Type B pancreatic cell (in vitro differentiated cells): ENCODE data around the gene SF3B5. TPM values are rescaled to one million over a fixed set of nuclear protein-coding genes. Genes with fewer than 3 reads are reported as not detected.
"Not testable (repeated sequence)": the region's sequence is repeated elsewhere in the genome, so short reads cannot be mapped to it uniquely, and the experiment has no call there.

Experiments
- DNase-seq: peaks from one replicate; pipeline ENCODE4 v3.0.0; 2021; ENCODE audit warnings: mixed read lengths; ENCODE audit not compliant: unreplicated experiment; ENCODE audit errors: extremely low spot score
- H3K27ac Mint-ChIP-seq: 2 replicates; pipeline ENCODE4 v1.8.0; 2021; ENCODE audit warnings: mild to moderate bottlenecking, mixed read lengths
- H3K27me3 Mint-ChIP-seq: 2 replicates; pipeline ENCODE4 v1.8.0; 2021; ENCODE audit warnings: mixed read lengths
- H3K36me3 Mint-ChIP-seq: 2 replicates; pipeline ENCODE4 v1.8.0; 2021; ENCODE audit warnings: mixed read lengths
- H3K4me1 Mint-ChIP-seq: one replicate; pipeline ENCODE4 v1.8.0; 2021; ENCODE audit warnings: mixed read lengths; ENCODE audit not compliant: unreplicated experiment
- H3K4me3 Mint-ChIP-seq: 2 replicates; pipeline ENCODE4 v1.8.0; 2021; ENCODE audit warnings: mild to moderate bottlenecking, mixed read lengths
- H3K9me3 Mint-ChIP-seq: 2 replicates; pipeline ENCODE4 v1.8.0; 2021; ENCODE audit warnings: mixed read lengths
- CTCF ChIP-seq: fragments of 200-600 bp; sonication (generic); conservative IDR thresholded peaks from 2 replicates; pipeline ENCODE4 v1.5.0; 2021; ENCODE audit warnings: antibody characterized with exemption, mild to moderate bottlenecking
- total RNA-seq: library from RNA; stranded (reverse); gene quantifications from 2 replicates; pipeline ENCODE4 v1.2.1, GENCODE V29; 2021; ENCODE audit warnings: low replicate concordance

Gene SF3B5
- total RNA-seq, 1 donor from 2014 or later, result 138 TPM

GRCh38 chr6:144083172-144083571, 12.2 kb downstream of the SF3B5 start:
- no peak for DNase-seq
- no peak for TF ChIP-seq CTCF
- H3K36me3 Mint-ChIP-seq, result peaks cover 4% of the 10 kb centered on the region
- H3K9me3 Mint-ChIP-seq, result no peaks in the 10 kb centered on the region
- no peak overlapping the region for H3K27ac Mint-ChIP-seq
- H3K27me3 Mint-ChIP-seq, result no peaks in the 10 kb centered on the region
- no peaks in the 10 kb centered on the region for H3K4me1 Mint-ChIP-seq
- no peak overlapping the region for H3K4me3 Mint-ChIP-seq

- not testable (repeated sequence) for H3K4me1 Mint-ChIP-seq, H3K27me3 Mint-ChIP-seq, H3K4me3 Mint-ChIP-seq, DNase-seq, H3K36me3 Mint-ChIP-seq, H3K9me3 Mint-ChIP-seq, H3K27ac Mint-ChIP-seq
Measured at GRCh38 chr6:144082412-144082811, 13.0 kb downstream of the SF3B5 start.

- Mint-ChIP-seq H3K27ac (no peak overlapping the region), H3K27me3 (no peaks in the 10 kb centered on the region), H3K4me3 (no peak overlapping the region), H3K9me3 (no peaks in the 10 kb centered on the region), H3K36me3 (no peaks in the 10 kb centered on the region), H3K4me1 (no peaks in the 10 kb centered on the region)
- no peak for DNase-seq
- TF ChIP-seq CTCF, result no peak
Measured at GRCh38 chr6:144077871-144078270, 17.5 kb downstream of the SF3B5 start.

- DNase-seq, result no peak
- Mint-ChIP-seq H3K4me1 (no peaks in the 10 kb centered on the region), H3K27me3 (peaks cover 11% of the 10 kb centered on the region), H3K27ac (no peak overlapping the region), H3K4me3 (no peak overlapping the region), H3K36me3 (no peaks in the 10 kb centered on the region), H3K9me3 (no peaks in the 10 kb centered on the region)
- TF ChIP-seq CTCF, result no peak
Measured at GRCh38 chr6:144075875-144076274, 19.5 kb downstream of the SF3B5 start.

GRCh38 chr6:144075187-144075586, 20.2 kb downstream of the SF3B5 start:
- TF ChIP-seq CTCF, result no peak
- Mint-ChIP-seq H3K9me3 (no peaks in the 10 kb centered on the region), H3K27me3 (peaks cover 14% of the 10 kb centered on the region), H3K4me1 (no peaks in the 10 kb centered on the region), H3K4me3 (no peak overlapping the region), H3K27ac (no peak overlapping the region), H3K36me3 (no peaks in the 10 kb centered on the region)
- DNase-seq, result no peak

- Mint-ChIP-seq H3K4me1 (no peaks in the 10 kb centered on the region), H3K27ac (no peak overlapping the region), H3K27me3 (peaks cover 26% of the 10 kb centered on the region), H3K4me3 (no peak overlapping the region), H3K9me3 (no peaks in the 10 kb centered on the region), H3K36me3 (no peaks in the 10 kb centered on the region)
- no peak for DNase-seq
- TF ChIP-seq CTCF, result no peak
Measured at GRCh38 chr6:144073024-144073423, 22.3 kb downstream of the SF3B5 start.
